GM21423 (cell line): ENCODE measurements around the gene DPP6.
"Not testable (repeated sequence)": the region's sequence is repeated elsewhere in the genome, so short reads cannot be mapped to it uniquely, and the experiment has no call there.

Experiments used
- ATAC-seq: cut with Tn5 transposase; IDR thresholded peaks from one replicate; pipeline ENCODE4 v1.9.1; 2021; ENCODE audit warnings: mild to moderate bottlenecking, moderate library complexity; ENCODE audit not compliant: unreplicated experiment

The DPP6 gene

DNA sequence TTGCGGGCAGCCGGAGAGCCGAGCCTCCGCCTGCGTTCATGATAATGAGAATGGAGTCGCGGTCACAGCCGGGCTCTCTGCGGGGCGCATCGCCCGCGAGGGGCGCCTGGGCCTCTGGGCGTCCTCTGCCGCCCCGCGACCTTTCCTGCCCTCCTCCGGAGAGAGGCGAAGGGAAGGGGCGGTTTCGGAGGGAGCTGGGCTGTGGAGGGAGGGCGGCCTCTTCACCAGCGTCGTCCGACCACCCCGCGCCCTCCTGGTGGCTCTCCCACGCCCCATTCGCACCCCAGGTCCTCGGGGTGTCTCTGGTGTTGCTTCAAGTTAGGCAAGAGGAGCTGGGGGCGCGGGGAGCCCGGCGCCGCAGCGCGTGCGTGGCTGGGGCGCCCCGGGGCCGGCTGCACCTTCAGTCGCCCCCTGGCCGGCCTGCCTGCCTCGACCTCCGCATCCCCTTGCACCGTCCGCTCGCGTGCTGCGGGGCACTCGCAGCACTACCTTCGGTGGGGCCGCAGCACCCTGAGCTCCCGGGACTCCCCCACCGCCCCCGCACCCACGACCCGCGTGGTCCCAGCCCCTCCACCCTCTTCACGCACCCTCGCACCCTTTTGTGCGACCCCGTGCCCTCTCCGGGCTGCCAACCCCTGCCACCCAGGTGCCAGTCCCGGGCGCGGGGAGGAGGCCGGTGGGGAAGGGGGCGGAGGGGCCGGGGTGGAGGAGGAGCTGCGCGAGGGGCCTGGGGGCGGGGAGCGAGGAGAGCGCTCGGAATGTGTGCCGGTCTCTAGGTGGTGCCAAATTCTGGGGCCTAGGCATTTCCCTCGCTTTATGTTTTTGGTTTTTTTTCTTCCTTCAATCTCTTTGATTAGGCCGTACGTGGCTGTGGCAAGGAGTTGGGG, at the start of gene DPP6:
TSS of gene DPP6 (plus strand) at position 756 of the 887 bp plus-strand sequence.
- not testable (repeated sequence) for ATAC-seq

DNA sequence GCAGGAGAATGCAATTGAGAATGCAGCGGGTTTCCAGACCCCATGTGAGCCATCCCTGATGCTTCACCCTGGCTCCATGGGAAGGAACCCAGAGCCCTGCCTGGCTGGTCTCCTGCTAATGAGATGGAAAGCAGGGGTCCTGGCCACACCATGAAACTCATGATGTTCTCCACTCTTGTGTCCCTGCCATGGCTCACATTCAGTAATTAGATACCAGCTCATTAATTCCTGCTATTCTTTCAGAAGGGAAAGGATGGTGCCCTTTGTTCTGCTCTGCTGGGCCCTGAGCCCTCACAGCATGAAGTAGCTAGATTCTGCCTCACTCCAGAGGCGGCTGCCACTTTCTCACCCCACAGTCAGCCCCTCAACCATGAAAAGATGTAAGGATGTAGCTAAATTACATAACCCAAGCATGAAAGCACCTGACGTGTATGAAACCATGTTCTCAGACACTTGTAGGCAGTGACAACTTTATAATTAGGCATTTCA, 42.7 kb upstream of the DPP6 start:
- not testable (repeated sequence) for ATAC-seq

DNA sequence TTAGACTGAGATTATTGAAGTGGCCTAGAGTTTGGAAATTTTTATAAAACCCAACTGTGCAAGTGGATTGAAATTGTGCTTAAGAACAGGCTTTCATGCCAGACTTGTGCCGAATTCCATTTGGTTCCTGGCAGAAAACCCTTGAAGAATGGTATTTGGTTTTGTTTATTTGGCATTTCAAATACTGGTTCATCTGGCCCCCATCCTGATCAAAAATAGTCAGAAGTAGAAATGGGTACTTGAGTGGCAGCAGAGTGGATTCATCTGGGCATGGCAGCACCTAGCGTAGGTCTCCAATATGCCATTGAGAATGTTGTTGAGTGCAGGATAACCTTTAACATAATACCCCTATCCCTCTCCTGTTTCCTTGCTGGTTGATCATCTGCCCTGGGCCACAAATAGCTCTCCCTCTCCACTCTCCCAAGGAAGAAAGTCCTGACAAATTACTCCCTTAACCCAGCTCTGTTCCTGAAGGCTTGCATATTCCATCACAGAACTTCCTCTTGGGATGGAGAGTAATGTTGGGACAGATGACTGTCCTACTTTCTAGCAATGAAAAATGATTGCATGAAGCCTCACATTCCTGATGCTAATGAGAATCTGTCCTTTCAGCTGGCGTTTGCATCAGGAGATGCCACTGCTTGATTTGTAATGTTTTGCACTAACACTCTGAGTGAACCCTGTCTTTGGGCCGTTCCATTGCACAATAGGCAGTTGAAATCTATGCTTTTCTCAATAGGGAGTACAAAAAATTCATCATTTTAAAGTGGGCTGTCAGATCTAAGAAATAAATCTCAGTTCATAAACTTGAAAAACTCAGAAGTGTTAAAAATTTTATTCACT, 41.3 kb upstream of the DPP6 start:
- not testable (repeated sequence) for ATAC-seq

DNA sequence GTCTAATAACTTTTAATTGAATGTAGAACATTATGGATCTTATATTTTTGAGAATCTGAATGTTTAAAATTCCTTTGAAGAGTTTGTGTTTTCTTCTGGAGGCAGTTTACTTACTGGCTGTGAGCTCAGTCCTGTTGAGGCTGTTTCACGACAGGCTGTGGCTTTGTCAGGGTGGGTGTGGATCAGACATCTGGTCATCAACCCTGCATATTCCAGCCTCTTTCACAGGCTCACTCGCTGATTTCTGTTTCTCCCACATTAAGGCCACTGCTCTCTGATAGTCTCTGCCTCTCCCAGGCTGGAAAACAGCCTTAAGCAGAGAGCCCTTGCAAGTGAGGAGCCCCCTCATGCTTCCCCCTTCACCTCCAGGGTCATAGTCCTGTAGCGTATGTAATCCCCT, 39.4 kb upstream of the DPP6 start:
- ATAC-seq = not testable (repeated sequence)

DNA sequence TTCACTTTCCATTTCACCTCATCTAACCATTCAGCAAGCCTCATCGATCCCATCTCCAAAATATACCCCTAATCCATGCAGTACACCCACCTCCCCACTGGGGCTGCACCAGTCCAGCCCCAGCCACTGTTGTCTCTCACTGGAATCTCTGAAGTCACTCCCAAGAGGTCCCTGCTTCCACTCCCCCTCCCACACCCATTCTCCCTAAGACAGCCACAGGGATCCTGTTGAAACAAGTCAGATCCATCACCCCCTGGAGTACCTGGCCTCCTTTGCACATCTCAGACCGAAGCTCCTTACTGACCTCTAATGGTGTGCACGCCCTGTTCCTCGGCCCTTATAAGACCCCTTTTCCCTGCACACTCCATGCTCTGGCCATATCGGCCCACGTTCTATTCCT, 36.6 kb upstream of the DPP6 start:
- not testable (repeated sequence) for ATAC-seq

DNA sequence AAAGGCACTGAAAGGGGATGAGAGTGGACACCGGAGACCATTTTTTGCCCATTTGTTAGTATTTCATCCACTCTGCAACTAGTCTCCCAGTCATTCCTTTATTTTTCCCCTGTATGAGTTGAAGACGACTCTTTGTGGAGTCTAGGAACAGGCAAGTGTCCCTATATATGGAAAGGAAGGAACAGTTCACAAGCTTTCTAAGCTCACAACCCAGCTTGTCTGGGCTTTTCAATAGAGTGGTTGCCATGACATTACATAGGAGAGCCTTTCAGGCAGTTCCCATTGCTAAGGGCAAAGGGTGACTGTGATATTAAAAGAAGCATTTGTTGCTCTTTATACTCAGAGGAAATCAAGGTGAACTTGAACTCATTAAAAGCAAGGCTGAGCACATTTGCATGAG, 33.8 kb upstream of the DPP6 start:
- not testable (repeated sequence) for ATAC-seq

DNA sequence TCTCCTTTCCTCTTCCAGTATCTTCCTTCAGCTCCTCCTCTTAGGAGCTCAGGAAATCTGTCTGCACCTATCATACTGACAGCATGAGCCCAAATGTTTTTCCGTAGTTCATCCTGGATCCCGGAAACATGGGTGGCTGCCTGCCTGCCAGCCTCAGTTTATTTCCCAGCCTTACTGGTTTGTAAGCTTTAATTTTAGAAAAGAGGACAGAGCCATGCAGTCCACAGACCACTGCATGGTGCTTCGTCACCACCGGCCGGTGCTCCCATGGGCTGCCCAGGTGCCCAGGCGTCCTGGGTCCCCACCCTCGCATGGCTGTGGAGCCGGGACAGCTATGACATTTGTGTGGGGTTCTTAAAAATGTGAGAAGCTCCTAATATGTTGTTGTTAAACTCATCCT, 24.4 kb upstream of the DPP6 start:
- ATAC-seq = not testable (repeated sequence)

DNA sequence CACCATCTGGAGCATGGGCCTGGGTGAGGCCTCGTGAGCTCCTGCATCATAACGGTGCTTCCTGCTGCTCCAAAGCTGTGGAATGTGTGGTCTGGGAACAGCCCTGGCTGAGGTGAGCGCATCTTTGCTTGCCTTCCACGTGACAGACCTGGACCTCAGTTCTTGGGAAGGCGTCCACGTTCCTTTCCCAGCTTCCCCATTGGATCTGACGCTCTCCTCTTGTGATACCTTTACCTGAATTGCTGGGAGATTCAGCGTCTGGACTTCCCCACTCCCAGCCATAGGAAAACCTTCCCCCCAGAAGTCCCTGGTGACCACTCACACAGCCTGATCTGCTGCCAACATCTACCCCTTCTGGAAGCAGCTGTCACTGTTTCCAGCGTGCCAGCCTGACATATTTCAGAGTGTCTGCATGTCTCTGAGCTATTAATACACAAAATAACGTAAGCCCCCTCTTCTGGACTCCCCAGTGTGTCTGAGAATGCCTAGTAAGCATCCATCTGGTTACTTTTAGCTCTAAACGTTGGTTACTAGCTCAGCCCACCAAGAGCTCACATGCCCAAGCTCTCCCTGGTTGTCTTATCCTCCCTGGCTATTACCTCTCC, 21.6 kb upstream of the DPP6 start:
- not testable (repeated sequence) for ATAC-seq

DNA sequence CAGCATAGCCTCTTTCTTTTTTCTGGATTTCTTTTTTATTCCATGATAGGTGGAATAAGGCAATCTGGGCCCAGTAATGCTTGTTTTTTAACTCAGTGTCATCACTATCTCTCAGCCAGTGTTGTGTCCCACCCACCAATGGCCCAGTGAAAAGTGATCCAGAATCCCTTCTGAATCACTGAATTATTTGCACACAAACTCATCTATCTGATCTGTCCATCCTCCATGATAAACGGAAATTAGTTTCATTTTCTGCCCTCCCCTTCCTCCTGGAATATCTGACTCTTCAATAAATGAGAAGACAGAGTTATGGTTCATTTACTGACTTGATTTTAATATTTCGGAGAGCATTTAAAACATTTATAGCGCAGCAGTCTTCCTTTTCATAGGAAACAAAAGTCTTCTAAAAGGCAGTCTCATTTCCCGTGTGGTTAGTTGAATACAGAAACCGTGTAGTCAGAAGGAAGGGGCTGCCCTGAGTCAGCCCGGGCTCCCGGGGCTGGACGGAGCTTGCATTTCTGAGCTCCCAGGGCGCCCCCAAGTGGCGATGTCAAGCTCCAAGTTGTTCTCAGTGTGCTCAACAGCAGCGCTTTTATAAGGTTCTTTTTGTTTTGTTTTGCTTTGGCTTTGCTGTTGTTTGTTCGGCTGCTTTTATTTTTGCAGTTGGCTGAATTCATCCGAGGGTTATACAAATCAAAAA, 12.6 kb upstream of the DPP6 start:
- peak; percentile 89 for ATAC-seq

DNA sequence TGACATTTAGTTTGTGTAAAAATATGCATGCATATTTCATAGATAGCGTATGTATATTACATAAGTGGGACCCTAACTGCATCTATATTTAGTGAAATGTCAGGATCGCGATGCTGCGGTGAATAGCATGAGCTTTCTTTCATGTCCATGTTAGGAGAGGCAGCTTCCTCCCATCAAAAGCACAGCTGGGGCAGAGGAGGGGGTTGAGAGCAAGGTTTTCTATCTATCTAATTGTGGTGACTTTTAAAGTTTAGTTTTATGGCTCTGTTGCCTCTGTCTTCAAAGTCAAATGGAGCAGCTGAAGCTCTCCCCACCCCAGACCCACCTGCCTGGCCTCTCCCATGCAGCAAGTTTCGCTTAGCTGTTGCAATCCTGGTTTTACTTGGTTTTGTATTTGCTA, 1.8 kb upstream of the DPP6 start:
- ATAC-seq = not testable (repeated sequence)

DNA sequence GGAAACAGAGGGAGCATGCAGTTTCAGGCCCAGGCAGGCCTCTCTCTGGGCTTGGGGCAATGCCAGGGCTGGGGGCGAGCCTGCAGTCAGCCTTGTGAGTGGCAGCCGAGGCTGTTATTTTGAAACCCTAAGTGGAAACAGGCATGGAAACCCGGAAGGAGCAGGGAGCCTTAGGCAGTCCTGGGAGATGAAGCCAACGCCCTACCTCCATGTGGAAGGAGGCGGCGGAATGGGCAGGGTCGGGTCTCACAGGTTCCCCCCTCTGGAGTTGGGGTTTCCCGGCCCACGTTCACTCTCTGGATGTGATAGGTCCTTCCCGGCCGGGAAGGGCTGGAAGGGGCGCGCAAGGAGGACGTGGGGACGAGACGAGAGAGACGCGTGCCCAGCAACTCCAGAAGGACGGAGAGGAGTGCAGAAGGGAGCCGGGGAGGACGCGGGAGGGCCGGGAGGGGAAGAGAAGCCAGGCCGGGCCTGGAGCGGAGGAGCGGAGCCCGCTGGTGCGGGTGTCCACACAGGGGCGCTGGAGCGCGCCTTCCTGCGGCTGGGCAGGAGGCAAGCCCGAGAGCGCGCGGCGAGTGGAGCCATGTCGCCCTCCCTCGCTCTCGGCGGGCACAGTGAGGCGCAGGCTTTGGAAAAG, 1.1 kb upstream of the DPP6 start:
- ATAC-seq = not testable (repeated sequence)

DNA sequence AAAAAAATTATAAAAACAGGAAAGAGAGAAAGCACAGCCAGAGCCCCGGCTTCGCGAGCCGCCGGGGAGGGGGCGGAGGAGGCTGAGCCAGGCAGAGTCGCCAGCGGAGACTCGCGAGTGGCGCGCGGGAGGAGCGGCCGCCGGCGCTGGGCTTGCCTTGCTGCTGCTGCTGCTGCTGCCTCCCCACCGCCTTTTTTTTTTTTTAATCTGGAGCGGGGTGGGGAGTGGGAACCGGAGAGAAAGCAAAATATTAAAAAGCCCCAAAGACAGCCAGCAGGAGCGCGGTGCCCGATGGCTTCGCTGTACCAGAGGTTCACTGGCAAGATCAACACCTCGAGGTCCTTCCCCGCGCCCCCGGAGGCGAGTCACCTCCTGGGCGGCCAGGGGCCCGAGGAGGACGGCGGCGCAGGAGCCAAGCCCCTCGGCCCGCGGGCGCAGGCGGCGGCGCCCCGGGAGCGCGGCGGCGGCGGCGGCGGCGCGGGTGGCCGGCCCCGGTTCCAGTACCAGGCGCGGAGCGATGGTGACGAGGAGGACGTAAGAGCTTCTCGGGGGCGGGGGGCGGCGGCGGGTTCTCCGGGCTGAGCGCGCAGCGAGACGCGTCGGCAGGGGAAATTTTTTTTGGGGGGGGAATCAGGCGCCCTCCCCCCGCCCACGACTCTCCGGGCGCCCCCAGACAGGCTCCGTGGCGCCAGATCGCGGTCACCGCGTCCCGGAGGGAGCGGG, 493 bp downstream of the DPP6 start:
- ATAC-seq = not testable (repeated sequence)

DNA sequence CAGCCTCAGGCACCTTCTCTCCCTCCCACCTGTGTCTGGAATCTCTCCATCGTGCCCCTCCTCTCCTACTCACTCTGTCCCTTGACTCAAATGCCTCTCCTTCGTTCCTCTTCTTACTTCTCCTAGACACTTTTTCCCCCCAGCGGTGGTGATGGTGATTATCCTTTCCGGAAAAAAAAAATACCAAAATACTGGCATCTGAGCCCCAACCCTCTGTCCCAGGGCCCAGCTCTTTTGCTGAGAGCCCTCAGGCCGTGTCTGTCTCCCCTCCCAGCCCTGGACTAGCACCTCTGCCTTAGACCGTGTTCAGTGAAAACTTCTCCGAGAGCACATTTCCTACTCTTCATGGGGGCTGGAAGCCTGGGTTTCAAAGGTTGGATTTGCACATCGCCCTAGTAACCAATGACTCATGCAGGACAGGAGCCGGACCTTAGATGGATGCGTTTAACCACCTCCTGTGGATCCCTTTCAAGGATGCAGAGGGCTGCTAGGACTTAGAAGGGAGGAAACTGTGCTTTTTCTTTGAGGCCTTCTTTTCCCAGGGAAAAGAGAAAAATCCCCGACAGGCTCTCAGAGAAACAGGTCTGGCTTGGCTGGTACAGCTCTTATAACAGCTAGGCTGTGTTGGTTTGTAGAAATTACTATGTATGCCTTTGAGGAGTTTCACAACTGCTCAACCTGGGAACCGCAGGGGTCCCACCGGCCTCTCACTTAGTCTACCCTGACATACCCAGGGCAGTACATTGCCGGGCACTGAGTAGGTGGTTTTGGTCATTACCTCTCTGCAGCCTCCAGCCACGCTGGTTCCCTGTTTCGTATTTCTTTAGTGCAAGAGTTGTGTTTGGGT, 1.5 kb downstream of the DPP6 start:
- ATAC-seq = not testable (repeated sequence)

DNA sequence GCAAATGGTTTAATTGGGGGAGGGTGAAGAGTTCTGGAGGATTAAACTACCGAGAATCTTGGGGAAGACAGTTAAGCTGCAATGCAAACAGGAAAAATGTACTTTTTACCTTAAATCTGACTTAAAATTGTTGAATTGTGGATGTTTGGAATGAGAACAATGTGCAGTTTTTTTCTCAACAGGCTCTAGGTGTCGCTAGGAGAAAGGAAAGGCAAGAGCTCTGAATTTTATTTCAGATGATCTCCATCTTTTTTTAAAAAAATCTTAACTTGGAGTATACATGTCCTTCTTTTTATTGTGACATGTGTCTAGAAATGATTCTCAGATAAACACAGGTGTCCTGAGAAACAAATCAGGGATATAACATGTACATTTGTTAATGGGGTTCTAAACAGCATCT, 2.5 kb downstream of the DPP6 start:
- ATAC-seq = not testable (repeated sequence)

DNA sequence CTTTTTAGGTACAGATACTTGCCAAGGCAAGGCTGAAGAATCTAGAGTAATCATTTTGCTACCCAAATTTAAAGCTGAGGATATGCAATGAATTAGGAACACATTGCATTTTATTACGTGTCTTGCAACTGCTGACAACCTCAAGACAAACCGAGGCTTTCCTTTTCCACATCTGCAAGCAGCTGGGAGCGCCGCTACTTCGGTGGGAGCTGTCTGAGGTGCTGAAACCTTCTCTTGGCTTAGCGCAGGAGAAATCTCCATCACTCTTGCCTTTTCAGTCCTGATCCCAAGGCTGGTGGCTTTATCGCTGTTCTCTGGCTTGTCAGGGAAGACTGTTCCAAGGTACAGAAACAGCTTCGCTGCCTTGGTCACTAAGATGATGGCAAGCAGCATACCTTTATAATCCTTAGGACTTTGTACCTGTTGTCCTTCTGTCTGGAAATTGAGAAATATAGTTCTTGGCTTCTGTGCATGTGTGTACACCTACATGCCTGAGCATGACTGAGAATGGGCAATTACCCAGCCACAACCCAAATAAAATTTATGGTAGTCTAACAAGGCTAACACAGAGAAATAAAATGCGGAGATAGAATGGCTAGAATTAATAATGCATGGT, 3.4 kb downstream of the DPP6 start:
- not testable (repeated sequence) for ATAC-seq

DNA sequence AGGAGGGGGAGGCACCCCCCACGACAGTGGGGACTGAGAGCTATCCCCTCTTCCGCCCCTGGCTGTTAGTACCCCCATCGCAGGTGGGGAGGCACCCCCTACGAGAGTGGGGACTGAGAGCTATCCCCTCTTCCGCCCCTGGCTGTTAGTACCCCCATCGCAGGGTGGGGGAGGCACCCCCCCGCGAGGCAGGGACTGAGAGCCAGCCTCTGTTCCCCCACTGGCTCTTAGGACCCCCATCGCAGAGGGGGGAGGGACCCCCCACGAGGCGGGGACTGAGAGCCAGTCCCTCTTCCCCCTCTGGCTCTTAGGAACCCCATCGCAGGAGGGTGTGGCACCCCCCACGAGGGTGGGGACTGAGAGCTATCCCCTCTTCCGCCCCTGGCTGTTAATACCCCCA, 6.6 kb downstream of the DPP6 start:
- ATAC-seq = not testable (repeated sequence)

DNA sequence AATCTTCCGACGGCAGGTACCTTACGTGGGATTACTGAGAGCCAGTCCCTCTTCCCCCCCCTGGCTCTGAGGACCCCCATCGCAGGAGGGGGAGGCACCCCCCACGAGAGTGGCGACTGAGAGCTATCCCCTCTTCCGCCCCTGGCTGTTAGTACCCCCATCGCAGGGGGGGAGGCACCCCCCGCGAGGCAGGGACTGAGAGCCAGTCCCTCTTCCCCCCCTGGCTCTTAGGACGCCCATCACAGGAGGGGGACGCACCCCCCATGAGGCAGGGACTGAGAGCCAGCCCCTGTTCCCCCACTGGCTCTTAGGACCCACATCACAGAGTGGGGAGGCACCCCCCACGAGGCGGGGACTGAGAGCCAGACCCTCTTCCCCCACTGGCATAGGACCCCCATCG, 8.4 kb downstream of the DPP6 start:
- not testable (repeated sequence) for ATAC-seq

DNA sequence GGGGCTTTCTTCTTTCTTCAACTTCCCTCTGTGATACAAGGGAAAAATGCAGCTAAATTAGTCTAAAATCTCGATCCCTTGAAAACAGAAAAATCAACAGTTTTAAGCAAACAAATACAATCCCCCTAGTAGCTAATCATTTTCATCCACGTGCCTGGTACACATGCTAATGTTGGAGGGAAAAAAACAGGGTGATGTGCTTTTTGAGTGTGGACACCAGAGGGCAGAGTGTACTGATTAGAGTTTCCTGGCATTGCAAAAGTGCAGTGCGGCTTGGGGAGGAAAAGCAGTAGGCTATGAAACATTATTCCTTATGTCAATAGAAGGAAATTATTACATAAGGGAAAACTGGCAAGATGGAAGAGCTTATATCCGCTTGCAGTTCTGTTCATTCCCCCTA, 19.6 kb downstream of the DPP6 start:
- ATAC-seq = not testable (repeated sequence)
